ENCODE data around the gene PTGES3. TPM values are rescaled to one million over a fixed set of nuclear protein-coding genes. Genes with fewer than 3 reads are reported as not detected.

The PTGES3 gene
- total and polyA plus RNA-seq, 8 donors: 33.4 to 98.1 (median 69.3) TPM

DNA sequence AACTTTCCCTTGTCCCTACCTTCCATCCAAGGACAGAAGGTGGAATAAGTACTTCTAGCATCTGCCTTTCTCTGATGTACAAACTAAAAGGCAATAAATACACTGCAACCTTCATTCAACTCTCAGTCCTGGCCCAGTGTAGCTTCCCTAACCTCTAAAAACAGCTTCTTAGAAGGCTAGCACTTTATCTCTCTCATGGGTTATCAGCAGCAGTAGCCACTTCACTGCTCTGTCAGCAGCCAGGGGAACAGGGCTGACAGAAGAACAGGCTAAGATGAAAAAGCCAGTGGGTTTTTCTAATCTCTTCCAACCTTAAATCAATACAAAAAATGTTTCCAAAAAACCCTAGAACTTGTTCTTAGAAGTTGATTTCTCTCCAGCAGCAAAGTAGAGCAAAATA is 71.2 kb downstream of the PTGES3 start:
- Histone ChIP-seq H3K4me1 (no peaks in the 10 kb centered on the region), H3K27ac (no peak overlapping the region), H3K27me3 (no peaks in the 10 kb centered on the region), H3K9me3 (no peaks in the 10 kb centered on the region), H3K4me3 (no peak overlapping the region), H3K36me3 (peaks cover 3 to 60% (median 47%) of the 10 kb centered on the region in 3 donors)
- no peak for DNase-seq
- intact Hi-C loops (cut with DNase I): no loop called here
- no peak for ATAC-seq
- FAIRE-seq: no peak
- TF ChIP-seq, protein P1, sequence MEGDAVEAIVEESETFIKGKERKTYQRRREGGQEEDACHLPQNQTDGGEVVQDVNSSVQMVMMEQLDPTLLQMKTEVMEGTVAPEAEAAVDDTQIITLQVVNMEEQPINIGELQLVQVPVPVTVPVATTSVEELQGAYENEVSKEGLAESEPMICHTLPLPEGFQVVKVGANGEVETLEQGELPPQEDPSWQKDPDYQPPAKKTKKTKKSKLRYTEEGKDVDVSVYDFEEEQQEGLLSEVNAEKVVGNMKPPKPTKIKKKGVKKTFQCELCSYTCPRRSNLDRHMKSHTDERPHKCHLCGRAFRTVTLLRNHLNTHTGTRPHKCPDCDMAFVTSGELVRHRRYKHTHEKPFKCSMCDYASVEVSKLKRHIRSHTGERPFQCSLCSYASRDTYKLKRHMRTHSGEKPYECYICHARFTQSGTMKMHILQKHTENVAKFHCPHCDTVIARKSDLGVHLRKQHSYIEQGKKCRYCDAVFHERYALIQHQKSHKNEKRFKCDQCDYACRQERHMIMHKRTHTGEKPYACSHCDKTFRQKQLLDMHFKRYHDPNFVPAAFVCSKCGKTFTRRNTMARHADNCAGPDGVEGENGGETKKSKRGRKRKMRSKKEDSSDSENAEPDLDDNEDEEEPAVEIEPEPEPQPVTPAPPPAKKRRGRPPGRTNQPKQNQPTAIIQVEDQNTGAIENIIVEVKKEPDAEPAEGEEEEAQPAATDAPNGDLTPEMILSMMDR (IDR thresholded peaks at IDR 0.05): no peak

DNA sequence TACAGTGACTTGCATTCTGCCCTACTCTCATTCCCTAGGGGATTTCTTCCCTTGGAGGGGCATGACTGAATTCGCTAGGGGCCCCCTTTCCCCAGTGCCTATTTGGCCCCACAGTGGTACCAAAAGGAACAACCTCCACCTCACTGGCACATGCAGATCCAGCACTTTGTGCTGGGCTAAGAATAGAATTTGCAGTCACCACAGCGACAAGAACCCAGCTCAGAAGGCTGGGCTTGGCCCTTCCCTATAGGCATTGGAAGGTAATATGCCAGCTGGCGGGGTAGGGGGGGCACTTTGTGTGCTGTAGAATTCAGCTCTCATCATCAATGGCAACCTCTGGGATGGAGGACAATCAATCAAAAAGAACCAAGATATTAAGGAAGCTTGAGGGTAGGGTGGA is 71.8 kb downstream of the PTGES3 start:
- H3K36me3 ChIP-seq: peaks cover 7 to 66% (median 53%) of the 10 kb centered on the region in 3 donors
- H3K4me3 ChIP-seq: no peak overlapping the region
- no peaks in the 10 kb centered on the region for H3K4me1 ChIP-seq
- intact Hi-C loops (cut with DNase I): no loop called here
- DNase-seq (no peak), ATAC-seq (no peak), FAIRE-seq (no peak)
- TF ChIP-seq, protein P1 (IDR thresholded peaks at IDR 0.05): no peak
- H3K27ac ChIP-seq: no peak overlapping the region
- 94 to 98% methylated on average over 3 of the region's 3 CpGs for WGBS, 2 donors
- H3K9me3 ChIP-seq: no peaks in the 10 kb centered on the region
- no peaks in the 10 kb centered on the region for H3K27me3 ChIP-seq

DNA sequence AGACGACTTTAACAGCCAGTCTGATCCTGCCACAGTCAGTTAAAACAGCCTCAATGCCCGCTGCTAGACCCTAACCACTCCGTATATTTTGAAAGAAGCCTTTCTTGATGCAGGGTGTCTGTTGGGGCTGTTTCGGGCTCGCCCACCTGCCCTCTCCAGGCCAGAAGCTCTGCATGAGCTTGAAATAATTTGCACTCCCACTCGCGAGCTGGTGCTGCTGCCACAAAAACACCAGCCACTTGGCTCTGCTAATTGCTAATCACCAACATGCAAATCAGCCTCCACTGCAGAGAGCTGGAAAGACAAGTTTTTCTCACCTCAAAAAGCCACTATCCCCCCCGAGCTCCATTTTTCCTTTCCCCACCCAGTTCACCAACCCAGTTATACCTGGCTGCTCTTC is 73.5 kb downstream of the PTGES3 start:
- no peak overlapping the region for H3K27ac ChIP-seq
- TF ChIP-seq, protein P1 (IDR thresholded peaks at IDR 0.05): no peak
- H3K36me3 ChIP-seq: peaks cover 7 to 75% (median 70%) of the 10 kb centered on the region in 3 donors
- no peak for ATAC-seq
- no peaks in the 10 kb centered on the region for H3K9me3 ChIP-seq
- H3K4me3 ChIP-seq: no peak overlapping the region
- intact Hi-C loops (cut with DNase I): no loop called here
- WGBS, 2 donors: 84 to 89% methylated on average over 8 of the region's 8 CpGs
- no peak for FAIRE-seq
- no peak for DNase-seq
- no peaks in the 10 kb centered on the region for H3K27me3 ChIP-seq
- no peaks in the 10 kb centered on the region for H3K4me1 ChIP-seq

Other genes starting within 250 kb of the PTGES3 start
- 1 to 10 TPM; 3.7 to 5.8 (median 4.5) TPM for gene TIMELESS, start 238.9 kb downstream of the PTGES3 start, total RNA-seq
- 1 to 10 TPM; 5.6 to 7.6 TPM for gene TIMELESS, start 238.9 kb downstream of the PTGES3 start, polyA plus RNA-seq
- gene MIP, start 233.6 kb downstream of the PTGES3 start, total RNA-seq: not detected
- gene MIP, start 233.6 kb downstream of the PTGES3 start, polyA plus RNA-seq: not detected
- gene SPRYD4, start 219.7 kb downstream of the PTGES3 start, total RNA-seq: 1 to 10 TPM; 1.5 to 2.9 (median 1.9) TPM
- 1 to 10 TPM; 2.1 to 2.3 TPM for gene SPRYD4, start 219.7 kb downstream of the PTGES3 start, polyA plus RNA-seq
- gene GLS2, start 200.1 kb downstream of the PTGES3 start, total RNA-seq: 10 to 100 TPM; 14.6 to 49.1 (median 31.0) TPM
- 10 to 100 TPM; 33.6 to 35.5 TPM for gene GLS2, start 200.1 kb downstream of the PTGES3 start, polyA plus RNA-seq
- gene RBMS2, start 166.5 kb downstream of the PTGES3 start, total RNA-seq: 10 to 100 TPM in 4 of 6 donors, 1 to 10 TPM in 2; 8.5 to 30.8 (median 12.1) TPM
- gene RBMS2, start 166.5 kb downstream of the PTGES3 start, polyA plus RNA-seq: 1 to 10 TPM; 5.4 to 6.2 TPM
- 10 to 100 TPM; 29.7 to 59.9 (median 39.1) TPM for gene BAZ2A, start 58.0 kb downstream of the PTGES3 start, total RNA-seq
- gene BAZ2A, start 58.0 kb downstream of the PTGES3 start, polyA plus RNA-seq: 10 to 100 TPM; 26.7 to 58.0 TPM
- gene ATP5F1B, start 42.3 kb downstream of the PTGES3 start, total RNA-seq: 100 to 1,000 TPM; 152 to 237 (median 211) TPM
- 100 to 1,000 TPM; 126 to 299 TPM for gene ATP5F1B, start 42.3 kb downstream of the PTGES3 start, polyA plus RNA-seq
- gene NACA, start 37.0 kb upstream of the PTGES3 start, total RNA-seq: 100 to 1,000 TPM; 305 to 633 (median 468) TPM
- 100 to 1,000 TPM; 846 to 892 TPM for gene NACA, start 37.0 kb upstream of the PTGES3 start, polyA plus RNA-seq
- 1 to 10 TPM; 2.8 to 6.5 (median 4.2) TPM for gene PRIM1, start 64.0 kb upstream of the PTGES3 start, total RNA-seq
- gene PRIM1, start 64.0 kb upstream of the PTGES3 start, polyA plus RNA-seq: 1 to 10 TPM; 2.4 to 4.4 TPM
- under 1 TPM in 3 of 6 donors, not detected in 3; 0.12 to 0.66 (median 0.31) TPM for gene HSD17B6, start 75.0 kb upstream of the PTGES3 start, total RNA-seq
- gene HSD17B6, start 75.0 kb upstream of the PTGES3 start, polyA plus RNA-seq: 1 to 10 TPM in 1 of 2 donors, under 1 TPM in 1; 0.15 to 1.3 TPM
- gene SDR9C7, start 246.1 kb upstream of the PTGES3 start, total RNA-seq: not detected
- not detected for gene SDR9C7, start 246.1 kb upstream of the PTGES3 start, polyA plus RNA-seq